ENCODE data around the gene FNTB. TPM values are rescaled to one million over a fixed set of nuclear protein-coding genes. Genes with fewer than 3 reads are reported as not detected.

FNTB gene
- total and polyA plus RNA-seq, 2 of the 13 experiments (the other 11 are each of a cell fraction or from before 2014, with no cell fraction given): 23.6 to 28.5 TPM

- ChIA-PET CTCF (ENCODE audit: low intra/inter-chr PET ratio, low total read pairs) (no interaction called here), POLR2A (no interaction called here)
- H3K4me3 ChIP-seq (replicated peaks in 1 of 3; ENCODE audit: insufficient read depth in 1 of 3, low read depth in 2 of 3, low read length in 3 of 3): no peak overlapping the region
- intact Hi-C loops (cut with micrococcal nuclease; ENCODE audit: unreplicated experiment) (no loop called here), in situ Hi-C loops (cut with HindIII; ENCODE audit: extremely low pct_ligation_motif_present, low pct_unique_long_range_greater_than_20kb) (no loop called here)
- no peak for FAIRE-seq
- H3K27ac ChIP-seq (ENCODE audit: extremely low read length, insufficient read depth, low read length): no peak overlapping the region
- H3K4me2 ChIP-seq (ENCODE audit: low read depth, low read length): no peak overlapping the region
- no peaks in the 10 kb centered on the region; a peak in 1 of 5 replicates for H3K27me3 ChIP-seq (ENCODE audit: control insufficient read depth in 1 of 2, insufficient read depth in 2 of 2, low read length in 2 of 2)
- H3K36me3 ChIP-seq (replicated peaks in 1 of 2; ENCODE audit: control insufficient read depth in 1 of 2, insufficient read depth in 2 of 2, low read length in 2 of 2): no peaks in the 10 kb centered on the region
- no peak for TF ChIP-seq ADNP (CRISPR knock-in tag; IDR thresholded peaks at IDR 0.05)
- TF ChIP-seq TAF15 (IDR thresholded peaks at IDR 0.05; ENCODE audit: low read depth, low read length, poor library complexity, severe bottlenecking): no peak
- TF ChIP-seq ZFP36L1 (CRISPR knock-in tag; IDR thresholded peaks at IDR 0.05): no peak
- TF ChIP-seq ZC3H13 (CRISPR knock-in tag; IDR thresholded peaks at IDR 0.05): no peak
- TF ChIP-seq EP300 (IDR thresholded peaks at IDR 0.05; ENCODE audit: low read depth in 2 of 2, low read length in 2 of 2): no peak
- TF ChIP-seq EP300 (CRISPR knock-in tag; IDR thresholded peaks at IDR 0.05; ENCODE audit: borderline replicate concordance): no peak
- no peak for TF ChIP-seq SKIL (CRISPR knock-in tag; IDR thresholded peaks at IDR 0.05; ENCODE audit: borderline replicate concordance)
- TF ChIP-seq GZF1 (CRISPR knock-in tag; IDR thresholded peaks at IDR 0.05): no peak
- TF ChIP-seq HOXA3 (CRISPR knock-in tag; IDR thresholded peaks at IDR 0.05): no peak
- no peak for TF ChIP-seq CEBPG (CRISPR knock-in tag; IDR thresholded peaks at IDR 0.05)
- TF ChIP-seq DNMT3B (CRISPR knock-in tag; conservative IDR thresholded peaks at IDR 0.05): no peak
- TF ChIP-seq ZNF724P (CRISPR knock-in tag; IDR thresholded peaks at IDR 0.05; ENCODE audit: borderline replicate concordance): no peak
- no peak for TF ChIP-seq HNF4A (CRISPR knock-in tag; IDR thresholded peaks at IDR 0.05)
- no peak for TF ChIP-seq ZNF10 (CRISPR knock-in tag; IDR thresholded peaks at IDR 0.05; ENCODE audit: borderline replicate concordance, low read depth)
- TF ChIP-seq ZNF264 (CRISPR knock-in tag; IDR thresholded peaks at IDR 0.05): no peak
- TF ChIP-seq MTF2 (CRISPR knock-in tag; IDR thresholded peaks at IDR 0.05; ENCODE audit: borderline replicate concordance): no peak
- no peak overlapping the region for H3K9ac ChIP-seq (ENCODE audit: insufficient read depth, low read depth, low read length)
- no TSS peak for BruUV-seq (replicated peaks)
- no peak overlapping the region for H2AFZ ChIP-seq (ENCODE audit: low read length)
- ATAC-seq: no peak
- no peaks in the 10 kb centered on the region for H4K20me1 ChIP-seq (ENCODE audit: insufficient read depth, low read length)
- no peaks in the 10 kb centered on the region for H3K9me3 ChIP-seq (ENCODE audit: low read length)
- WGBS (ENCODE audit: low lambda C conversion rate): 3% methylated on average over 4 of the region's 4 CpGs
- no peaks in the 10 kb centered on the region for H3K79me2 ChIP-seq (ENCODE audit: insufficient read depth, low read length)
- DNase-seq (ENCODE audit: low spot score): no peak
- peaks cover 5% of the 10 kb centered on the region; the same call in 1 of the 2 replicates for H3K4me1 ChIP-seq (ENCODE audit: insufficient read depth, low read length)
These were observed 122.7 kb downstream of the FNTB start for GRCh38 chr14:65109357-65109756.
